ENCODE results near the gene C1QL4. TPM values are rescaled to one million over a fixed set of nuclear protein-coding genes. Genes with fewer than 3 reads are reported as not detected.
"Not testable (repeated sequence)": the region's sequence is repeated elsewhere in the genome, so short reads cannot be mapped to it uniquely, and the experiment has no call there.

C1QL4 gene
- total RNA-seq, 1 experiment from 2014 or later: 0.41 TPM

- Histone ChIP-seq H3K27ac (ENCODE audit: low read depth, low read length, poor library complexity, severe bottlenecking) (no peak overlapping the region), H3K4me3 (ENCODE audit: low read depth, low read length, poor library complexity, severe bottlenecking) (no peak overlapping the region), H3K4me1 (ENCODE audit: insufficient read depth, low read length, poor library complexity, severe bottlenecking) (peaks cover 11% of the 10 kb centered on the region), H3K27me3 (replicated peaks; ENCODE audit: insufficient read depth, low read depth, low read length, poor library complexity) (no peaks in the 10 kb centered on the region), H3K36me3 (ENCODE audit: insufficient read depth, low read length, poor library complexity, severe bottlenecking) (peaks cover 9% of the 10 kb centered on the region), H3K9me3 (ENCODE audit: low read depth, low read length, poor library complexity, severe bottlenecking) (no peaks in the 10 kb centered on the region)
- CTCF ChIA-PET: no interaction called here
- DNase-seq (ENCODE audit: low spot score): no peak
- intact Hi-C loops (cut with micrococcal nuclease; ENCODE audit: unreplicated experiment): no loop called here
- no TSS peak for BruUV-seq (replicated peaks)
- POLR2A ChIA-PET (ENCODE audit: low non-redundant PET): no interaction called here
- TF ChIP-seq EZH2 (IDR thresholded peaks at IDR 0.05; ENCODE audit: borderline replicate concordance, low read depth, low read length, poor library complexity, severe bottlenecking) (no peak), CTCF (conservative IDR thresholded peaks at IDR 0.05; ENCODE audit: low read depth, low read length) (no peak)
Observed at GRCh38 chr12:49335118-49335954, 1.7 kb downstream of the C1QL4 start.

DNA sequence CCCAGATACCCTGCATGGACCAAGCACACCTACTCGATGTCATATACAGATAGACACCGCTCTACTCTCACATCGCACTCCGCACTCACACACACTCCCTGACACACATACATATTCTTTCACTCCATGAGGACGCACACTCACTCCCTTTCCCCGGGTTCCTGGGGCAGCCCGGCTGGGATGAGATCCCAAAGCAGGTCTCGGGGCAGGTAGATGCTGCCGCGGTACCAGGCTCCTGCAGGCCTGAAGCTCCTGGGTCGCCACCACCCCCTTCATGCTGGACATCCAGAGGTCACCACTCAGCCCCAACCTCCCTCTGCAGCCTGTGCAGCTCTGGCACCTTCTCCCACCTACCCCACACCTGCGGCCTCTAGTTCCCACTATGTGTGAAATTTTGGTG lies 2.3 kb downstream of the C1QL4 start:
- no peak for DNase-seq (ENCODE audit: low spot score)
- peaks cover 10% of the 10 kb centered on the region for H3K4me1 ChIP-seq (ENCODE audit: insufficient read depth, low read length, poor library complexity, severe bottlenecking)
- H3K27me3 ChIP-seq (replicated peaks; ENCODE audit: insufficient read depth, low read depth, low read length, poor library complexity): no peaks in the 10 kb centered on the region
- H3K36me3 ChIP-seq (ENCODE audit: insufficient read depth, low read length, poor library complexity, severe bottlenecking): peaks cover 16% of the 10 kb centered on the region
- ChIA-PET CTCF (no interaction called here), POLR2A (ENCODE audit: low non-redundant PET) (no interaction called here)
- H3K4me3 ChIP-seq (ENCODE audit: low read depth, low read length, poor library complexity, severe bottlenecking): no peak overlapping the region
- H3K27ac ChIP-seq (ENCODE audit: low read depth, low read length, poor library complexity, severe bottlenecking): no peak overlapping the region
- BruUV-seq (replicated peaks): no TSS peak
- H3K9me3 ChIP-seq (ENCODE audit: low read depth, low read length, poor library complexity, severe bottlenecking): no peaks in the 10 kb centered on the region
- TF ChIP-seq EZH2 (IDR thresholded peaks at IDR 0.05; ENCODE audit: borderline replicate concordance, low read depth, low read length, poor library complexity, severe bottlenecking) (no peak), CTCF (conservative IDR thresholded peaks at IDR 0.05; ENCODE audit: low read depth, low read length) (no peak)
- intact Hi-C loops (cut with micrococcal nuclease; ENCODE audit: unreplicated experiment): no loop called here

DNA sequence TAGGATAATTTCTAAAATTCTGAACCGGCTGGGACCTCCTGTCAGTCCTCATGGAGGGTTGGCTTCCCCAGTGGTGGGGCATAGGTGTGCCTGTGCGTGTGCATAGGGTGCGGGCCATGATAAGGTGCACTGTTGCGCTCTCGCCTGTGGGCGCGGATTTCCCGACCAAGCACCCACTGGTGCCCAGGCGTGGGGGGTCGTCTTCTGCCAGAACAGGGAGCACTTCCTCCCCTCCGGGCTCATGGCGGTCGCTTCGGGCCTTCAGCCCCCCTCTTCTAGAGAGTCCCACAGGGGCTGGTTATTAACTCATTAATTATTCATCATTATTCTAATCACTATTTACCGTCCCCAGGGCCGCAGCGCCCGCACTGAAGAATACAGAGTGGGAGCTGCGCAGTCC lies 2.8 kb downstream of the C1QL4 start:
- CTCF ChIA-PET: no interaction called here
- no peak for TF ChIP-seq EZH2 (IDR thresholded peaks at IDR 0.05; ENCODE audit: borderline replicate concordance, low read depth, low read length, poor library complexity, severe bottlenecking)
- no peak for TF ChIP-seq CTCF (conservative IDR thresholded peaks at IDR 0.05; ENCODE audit: low read depth, low read length)
- intact Hi-C loops (cut with micrococcal nuclease; ENCODE audit: unreplicated experiment): no loop called here
- H3K27ac ChIP-seq (ENCODE audit: low read depth, low read length, poor library complexity, severe bottlenecking): no peak overlapping the region
- DNase-seq (ENCODE audit: low spot score): no peak
- H3K9me3 ChIP-seq (ENCODE audit: low read depth, low read length, poor library complexity, severe bottlenecking): no peaks in the 10 kb centered on the region
- no peaks in the 10 kb centered on the region for H3K27me3 ChIP-seq (replicated peaks; ENCODE audit: insufficient read depth, low read depth, low read length, poor library complexity)
- peaks cover 5% of the 10 kb centered on the region for H3K4me1 ChIP-seq (ENCODE audit: insufficient read depth, low read length, poor library complexity, severe bottlenecking)
- POLR2A ChIA-PET (ENCODE audit: low non-redundant PET): no interaction called here
- H3K4me3 ChIP-seq (ENCODE audit: low read depth, low read length, poor library complexity, severe bottlenecking): no peak overlapping the region
- BruUV-seq (replicated peaks): no TSS peak
- peaks cover 19% of the 10 kb centered on the region for H3K36me3 ChIP-seq (ENCODE audit: insufficient read depth, low read length, poor library complexity, severe bottlenecking)

- H3K4me1 ChIP-seq (ENCODE audit: insufficient read depth, low read length, poor library complexity, severe bottlenecking); CTCF ChIA-PET; POLR2A ChIA-PET (ENCODE audit: low non-redundant PET); H3K27ac ChIP-seq (ENCODE audit: low read depth, low read length, poor library complexity, severe bottlenecking); H3K9me3 ChIP-seq (ENCODE audit: low read depth, low read length, poor library complexity, severe bottlenecking); H3K27me3 ChIP-seq (replicated peaks; ENCODE audit: insufficient read depth, low read depth, low read length, poor library complexity); H3K4me3 ChIP-seq (ENCODE audit: low read depth, low read length, poor library complexity, severe bottlenecking); DNase-seq (ENCODE audit: low spot score); intact Hi-C loops (cut with micrococcal nuclease; ENCODE audit: unreplicated experiment); BruUV-seq (replicated peaks): not testable (repeated sequence)
- peaks cover 24% of the 10 kb centered on the region for H3K36me3 ChIP-seq (ENCODE audit: insufficient read depth, low read length, poor library complexity, severe bottlenecking)
Observed at GRCh38 chr12:49333778-49334177, 3.2 kb downstream of the C1QL4 start.

Data from A673 (cell line).